GM18498 (cell line): Measurements from ENCODE around the gene SYNPO2L.
"Not testable (repeated sequence)": the region's sequence is repeated elsewhere in the genome, so short reads cannot be mapped to it uniquely, and the experiment has no call there.

Source experiments
- ATAC-seq: cut with Tn5 transposase; IDR thresholded peaks from one replicate; pipeline ENCODE4 v1.9.1; 2021; ENCODE audit warnings: mild to moderate bottlenecking, moderate library complexity; ENCODE audit not compliant: unreplicated experiment

Gene SYNPO2L

DNA sequence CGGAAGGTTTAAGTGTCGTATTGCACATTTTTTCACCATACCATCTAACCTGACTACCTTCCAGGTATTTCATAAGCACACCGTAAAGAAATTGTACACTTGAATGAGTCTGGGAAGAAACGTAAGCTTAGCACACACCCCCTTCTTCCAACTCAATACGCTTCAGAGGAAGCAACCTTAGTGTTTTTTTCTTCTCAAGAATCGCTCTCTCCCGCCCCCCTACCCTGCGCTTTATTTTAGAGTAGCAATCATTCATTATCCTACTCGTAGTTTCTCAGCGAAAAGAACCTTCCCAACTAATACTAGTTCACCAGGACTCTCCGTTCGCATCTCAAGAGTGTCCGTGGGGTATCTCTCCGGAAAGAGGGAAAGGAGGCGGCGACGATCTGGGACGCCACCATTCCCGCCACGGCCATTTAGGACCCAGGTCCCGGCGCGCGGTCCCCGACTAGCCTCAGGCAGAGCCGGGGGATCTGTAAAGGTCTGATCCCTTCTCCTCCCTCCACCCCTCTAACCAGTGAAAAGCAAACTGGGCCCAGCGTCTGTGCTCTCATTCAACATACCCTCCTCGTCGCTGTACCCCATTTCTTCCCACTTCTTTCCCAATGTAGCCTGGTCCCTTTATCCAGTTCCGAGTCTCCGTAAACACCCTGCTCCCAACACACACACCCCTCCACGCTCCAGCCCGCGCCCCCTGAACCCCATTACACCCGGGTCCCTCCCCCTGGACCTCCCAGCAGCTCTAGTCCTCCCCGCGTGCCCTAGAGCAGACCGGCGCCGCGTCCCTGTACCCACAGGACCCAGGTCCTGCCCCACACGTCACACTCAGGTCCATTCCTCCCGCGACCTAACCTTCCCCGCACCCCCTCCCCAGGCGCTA, 30.6 kb downstream of the SYNPO2L start:
- ATAC-seq: peak; percentile 40

DNA sequence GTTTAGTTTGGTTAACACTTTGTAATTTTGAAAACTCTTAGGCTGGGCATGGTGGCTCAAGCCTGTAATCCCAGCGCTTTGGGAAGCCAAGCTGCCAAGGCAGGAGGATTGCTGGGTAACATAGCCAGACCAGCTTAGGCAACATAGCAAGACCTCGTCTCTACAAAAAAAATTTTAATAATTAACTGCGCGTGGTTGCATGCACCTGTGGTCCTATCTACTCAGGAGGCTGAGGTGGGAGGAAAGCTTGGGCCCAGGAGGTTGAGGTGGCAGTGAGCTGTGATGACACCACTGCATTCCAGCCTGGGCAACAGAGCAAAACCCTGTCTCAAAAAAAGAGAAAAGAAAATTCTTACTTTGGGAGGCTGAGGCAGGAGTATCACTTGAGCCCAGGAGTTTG, 32.8 kb downstream of the SYNPO2L start:
- no peak for ATAC-seq

DNA sequence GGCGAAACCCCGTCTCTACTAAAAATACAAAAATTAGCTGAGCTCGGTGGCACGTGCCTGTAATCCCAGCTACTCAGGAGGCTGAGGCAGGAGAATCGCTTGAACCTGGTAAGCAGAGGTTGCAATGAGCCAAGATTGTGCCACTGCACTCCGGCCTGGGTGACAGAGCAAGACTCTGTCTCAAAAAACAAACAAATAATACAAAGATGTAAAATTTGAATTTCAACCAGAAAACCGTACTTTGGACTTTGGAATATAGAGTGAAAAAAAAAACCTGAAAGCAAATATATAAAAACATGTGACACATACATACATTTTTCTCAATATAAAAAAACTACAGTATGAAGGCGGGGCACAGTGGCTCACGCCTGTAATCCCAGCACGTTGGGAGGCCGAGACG, 34.9 kb downstream of the SYNPO2L start:
- not testable (repeated sequence) for ATAC-seq

DNA sequence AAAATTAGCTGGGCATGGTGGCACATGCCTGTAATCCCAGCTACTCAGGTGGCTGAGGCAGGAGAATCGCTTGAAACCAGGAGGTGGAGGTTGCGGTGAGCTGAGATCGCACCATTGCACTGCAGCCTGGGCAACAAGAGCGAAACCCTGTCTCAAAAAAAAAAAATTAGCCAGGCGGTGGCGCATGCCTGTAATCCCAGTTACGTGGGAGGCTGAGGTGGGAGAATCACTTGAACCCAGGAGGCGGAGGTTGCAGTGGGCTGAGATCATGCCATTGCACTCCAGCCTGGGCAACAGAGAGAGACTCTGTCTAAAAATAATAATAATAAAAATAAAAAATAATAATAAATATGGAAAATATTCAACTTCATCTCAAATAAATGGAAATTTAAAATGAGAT, 38.7 kb downstream of the SYNPO2L start:
- ATAC-seq: not testable (repeated sequence)

DNA sequence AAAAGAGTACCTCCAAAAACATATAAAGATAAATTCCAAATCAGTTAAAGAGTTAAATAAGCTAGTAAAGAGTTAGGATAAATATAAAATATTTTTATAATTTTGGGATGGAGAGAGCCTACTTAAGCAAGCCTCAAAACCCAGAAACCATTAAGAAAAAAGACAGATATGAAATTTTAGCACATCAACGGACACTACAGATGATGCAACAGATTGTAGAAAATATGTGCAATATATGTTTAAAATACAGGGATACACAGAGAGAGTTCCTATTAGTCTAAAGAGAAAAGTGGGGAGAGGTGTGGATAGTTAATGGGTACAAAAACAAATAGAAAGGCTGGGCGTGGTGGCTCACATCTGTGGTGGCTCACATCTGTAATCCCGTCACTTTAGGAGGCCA, 41.1 kb downstream of the SYNPO2L start:
- ATAC-seq: no peak

DNA sequence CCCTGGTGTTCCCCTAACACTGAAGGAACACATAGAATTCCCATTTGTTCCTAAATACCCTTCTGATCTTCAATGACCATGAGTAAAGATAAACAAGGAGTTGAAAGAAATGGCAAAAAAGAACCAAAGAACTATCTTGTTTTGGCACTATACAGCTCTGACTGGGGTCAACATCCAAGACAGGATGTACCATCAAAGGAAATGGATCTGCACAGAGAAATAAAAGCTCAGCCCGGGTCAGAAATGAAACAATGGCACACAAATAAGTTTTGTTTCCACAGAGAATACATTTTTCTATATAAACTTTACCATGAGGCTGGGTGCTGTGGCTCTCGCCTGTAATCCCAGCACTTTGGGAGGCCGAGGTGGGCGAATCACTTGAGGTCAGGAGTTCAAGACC, 46.7 kb downstream of the SYNPO2L start:
- ATAC-seq: no peak

DNA sequence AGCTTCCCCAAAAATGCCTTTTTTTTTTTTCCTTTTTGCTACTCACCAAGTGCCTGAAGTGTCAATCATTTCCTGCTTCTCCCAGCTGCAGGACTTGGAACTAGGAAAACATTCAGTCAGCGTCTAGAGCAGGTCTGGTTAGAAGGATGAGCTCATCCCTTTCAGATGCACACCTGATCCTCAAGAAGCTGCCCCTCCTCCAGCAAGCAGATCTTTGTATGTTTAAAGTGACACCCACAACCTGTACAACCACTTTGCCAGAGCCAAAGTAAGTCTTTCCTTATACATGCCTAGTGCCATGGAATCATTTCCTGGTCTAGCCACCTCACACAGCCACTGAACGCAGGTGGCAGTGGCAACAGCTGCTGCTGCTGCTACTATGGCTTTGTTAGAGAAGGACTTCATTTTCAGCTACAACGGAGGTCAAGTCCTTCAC, 54.3 kb downstream of the SYNPO2L start:
- no peak for ATAC-seq

DNA sequence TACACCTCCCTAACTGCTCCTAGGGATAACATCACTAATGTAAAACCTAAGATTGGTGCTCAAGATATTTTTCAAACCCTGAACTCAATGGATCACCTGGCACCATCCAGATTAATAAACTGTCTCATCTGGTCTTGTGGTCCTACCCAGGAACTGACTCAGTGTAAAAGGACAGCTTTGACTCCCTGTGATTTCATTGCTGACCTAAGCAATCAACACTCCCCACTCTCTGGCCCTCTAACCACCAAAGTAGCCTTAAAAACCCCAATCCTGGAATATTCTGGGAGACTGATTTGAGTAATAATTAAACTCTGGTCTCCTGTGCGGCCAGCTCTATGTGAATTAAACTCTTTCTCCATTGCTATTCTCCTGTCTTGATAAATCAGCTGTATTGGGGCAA, 58.5 kb downstream of the SYNPO2L start:
- no peak for ATAC-seq
